GM19455 (cell line): ENCODE data around the gene HNRNPA1L2.
"Not testable (repeated sequence)": the region's sequence is repeated elsewhere in the genome, so short reads cannot be mapped to it uniquely, and the experiment has no call there.

ENCODE experiments used
- ATAC-seq: cut with Tn5 transposase; IDR thresholded peaks from one replicate; pipeline ENCODE4 v1.9.1; 2021; ENCODE audit not compliant: unreplicated experiment

HNRNPA1L2 gene

DNA sequence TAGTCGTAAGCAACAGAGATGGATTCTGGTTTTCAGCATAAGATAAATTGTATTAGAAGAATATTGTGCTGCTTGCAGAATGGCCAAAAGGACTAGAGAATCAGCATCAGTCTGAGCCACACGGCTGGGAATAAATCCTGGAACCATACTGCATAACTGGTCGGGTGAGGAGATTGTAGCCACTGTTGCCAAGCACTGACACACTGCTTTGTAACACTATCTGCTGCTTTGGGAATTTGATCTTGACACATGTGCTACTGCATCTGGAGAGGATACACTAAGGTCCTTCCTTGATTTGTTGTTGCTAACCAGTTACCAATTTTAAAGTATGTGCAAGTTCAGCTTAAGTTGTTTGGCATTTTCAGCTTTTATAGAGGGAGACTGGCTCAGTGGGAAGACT is 1.9 kb downstream of the HNRNPA1L2 start:
- ATAC-seq = no peak

DNA sequence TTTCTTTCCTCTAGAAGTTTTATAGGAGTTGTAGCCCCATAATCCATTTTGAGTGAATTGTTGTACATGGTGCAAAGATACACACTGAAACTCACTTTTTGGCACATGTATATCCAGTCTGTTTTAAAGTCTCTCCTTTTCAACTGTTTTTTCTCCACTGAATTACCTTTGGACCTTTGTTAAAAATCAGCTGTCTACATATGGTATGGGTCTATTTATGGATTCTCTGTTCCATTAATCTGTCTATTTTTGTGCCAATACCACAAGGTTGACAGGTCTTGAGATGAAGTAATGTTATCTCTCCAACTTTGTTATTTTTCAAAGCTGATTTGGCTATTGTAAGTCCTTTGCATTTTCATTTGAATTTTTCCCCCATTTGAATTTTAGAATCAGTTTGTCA is 4.7 kb downstream of the HNRNPA1L2 start:
- no peak for ATAC-seq

DNA sequence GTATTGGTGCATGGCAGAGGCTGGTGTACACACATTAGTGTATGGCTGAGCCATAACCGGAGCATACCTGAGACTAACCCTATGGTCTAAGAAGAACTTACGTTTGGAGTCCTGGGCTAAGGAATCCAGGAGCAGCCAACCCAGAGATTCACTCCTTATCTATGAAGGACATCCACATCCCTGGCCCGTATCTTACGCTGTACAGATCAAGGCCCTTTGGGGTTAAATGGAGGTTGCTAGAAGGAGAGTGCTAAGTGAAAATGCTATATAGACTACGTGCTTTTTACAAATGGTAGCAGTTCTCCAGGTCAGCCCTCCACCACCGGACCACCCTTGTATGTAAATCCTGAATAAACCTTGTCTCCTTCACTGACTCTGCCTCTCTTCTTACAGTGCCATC is 8.5 kb downstream of the HNRNPA1L2 start:
- no peak for ATAC-seq

DNA sequence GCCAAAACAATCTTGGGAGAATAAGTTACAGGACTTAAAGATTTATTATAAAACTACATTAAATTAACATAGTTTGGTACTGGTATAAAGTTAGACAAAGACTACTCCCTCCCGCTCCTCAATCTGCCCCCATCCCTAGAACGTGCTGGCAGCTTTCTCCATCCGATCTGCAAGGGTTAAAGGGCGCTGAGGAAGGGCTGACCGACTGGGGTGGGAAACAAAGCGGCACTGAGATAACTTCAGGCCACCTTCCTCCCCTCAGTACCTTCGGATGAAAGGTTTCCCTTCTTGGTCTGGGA is 9.6 kb downstream of the HNRNPA1L2 start:
- no peak for ATAC-seq

DNA sequence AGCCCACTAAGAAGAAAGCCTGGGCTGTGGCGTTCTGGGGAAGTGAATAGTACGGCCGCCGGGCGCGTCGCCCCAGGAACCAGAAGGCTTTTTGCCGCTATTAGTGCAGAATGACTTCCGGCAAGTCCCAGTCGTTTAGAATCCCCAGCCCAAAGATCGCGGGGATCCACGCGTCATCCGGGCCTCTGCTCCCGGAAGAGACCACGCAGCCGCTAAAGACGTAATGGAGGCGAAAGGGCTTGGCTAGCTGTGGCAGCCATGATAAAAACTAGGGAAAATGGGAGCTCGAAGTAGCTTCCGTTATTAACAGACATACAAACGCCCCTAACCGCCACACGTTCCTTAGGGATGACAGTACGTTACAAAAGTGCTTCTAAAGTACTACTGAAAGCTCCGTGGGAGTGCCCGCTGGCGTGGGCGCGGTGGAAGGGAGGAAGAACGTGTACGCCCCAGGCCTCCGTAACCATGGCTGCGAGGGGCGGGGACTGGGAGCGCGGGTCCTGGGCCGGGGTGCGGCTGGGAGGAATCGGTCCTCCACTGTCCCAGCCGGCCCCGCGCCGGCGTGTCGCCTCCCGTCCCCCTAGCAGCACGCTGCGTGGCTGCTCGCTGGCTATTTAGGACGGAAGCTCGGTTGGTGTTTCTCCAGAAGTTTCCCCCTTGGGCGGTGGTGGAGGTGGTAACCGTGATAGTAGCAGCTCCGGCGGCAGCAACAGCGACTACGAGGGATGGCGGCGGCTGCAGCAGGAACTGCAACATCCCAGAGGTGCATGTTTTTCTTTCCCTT is 10.2 kb downstream of the HNRNPA1L2 start, which contains the start of gene SUGT1:
TSS of gene SUGT1 (plus strand) at position 641 of the 784 bp plus-strand sequence. CDS start at position 726, 85 bp downstream.
- peak; percentile 95 for ATAC-seq

DNA sequence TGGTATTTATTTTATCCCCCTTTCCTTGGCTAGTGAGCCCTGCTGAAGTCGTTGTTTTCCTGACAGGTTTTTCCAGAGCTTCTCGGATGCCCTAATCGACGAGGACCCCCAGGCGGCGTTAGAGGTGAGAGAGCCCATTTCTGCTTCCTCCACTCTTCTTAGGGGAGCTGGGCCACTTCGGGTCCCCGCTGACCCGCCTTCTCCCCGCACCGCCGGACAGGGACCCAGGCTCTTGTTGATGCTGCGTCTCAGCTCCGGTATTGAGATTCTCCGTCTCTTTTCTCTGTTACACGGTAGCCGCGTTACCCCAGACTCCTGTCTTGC is 10.7 kb downstream of the HNRNPA1L2 start:
- peak; percentile 42 for ATAC-seq

DNA sequence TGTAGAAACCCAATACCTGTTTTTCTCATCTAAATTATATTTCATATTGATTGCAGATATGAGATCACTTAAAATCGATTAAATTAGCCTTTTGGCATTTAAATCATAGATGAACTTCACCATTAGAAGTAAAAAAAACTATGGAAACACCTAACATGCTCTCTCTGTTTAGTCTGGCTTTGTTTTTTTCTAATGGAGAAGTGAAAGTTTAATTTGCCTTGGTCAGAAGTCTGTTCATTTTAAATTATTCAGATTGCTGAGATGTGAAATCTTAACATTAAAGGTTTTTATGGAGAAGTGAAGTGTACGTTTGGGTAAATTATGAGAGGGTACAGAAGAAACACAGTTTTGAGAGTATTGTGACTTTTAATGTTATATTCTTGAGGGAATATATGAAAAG is 17.1 kb downstream of the HNRNPA1L2 start:
- ATAC-seq = no peak

DNA sequence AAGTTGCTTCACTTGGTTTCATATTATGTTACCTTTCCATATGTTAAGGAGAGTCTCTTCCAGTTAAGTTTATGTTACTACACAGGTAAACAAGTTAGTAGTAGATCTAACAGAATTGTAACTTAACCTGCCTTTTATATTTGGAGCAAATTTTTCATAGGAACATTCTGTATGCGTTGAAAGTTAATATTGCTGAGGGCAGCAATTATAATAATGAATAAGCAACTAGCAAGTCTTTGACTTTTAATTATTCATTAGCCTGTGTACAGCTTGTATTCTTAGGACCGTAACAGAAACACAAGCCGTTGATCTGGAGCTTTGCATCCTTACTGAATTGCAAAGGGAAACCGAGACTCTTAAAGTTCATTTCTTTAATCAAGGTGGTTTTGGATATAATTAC is 22.0 kb downstream of the HNRNPA1L2 start:
- ATAC-seq = no peak

DNA sequence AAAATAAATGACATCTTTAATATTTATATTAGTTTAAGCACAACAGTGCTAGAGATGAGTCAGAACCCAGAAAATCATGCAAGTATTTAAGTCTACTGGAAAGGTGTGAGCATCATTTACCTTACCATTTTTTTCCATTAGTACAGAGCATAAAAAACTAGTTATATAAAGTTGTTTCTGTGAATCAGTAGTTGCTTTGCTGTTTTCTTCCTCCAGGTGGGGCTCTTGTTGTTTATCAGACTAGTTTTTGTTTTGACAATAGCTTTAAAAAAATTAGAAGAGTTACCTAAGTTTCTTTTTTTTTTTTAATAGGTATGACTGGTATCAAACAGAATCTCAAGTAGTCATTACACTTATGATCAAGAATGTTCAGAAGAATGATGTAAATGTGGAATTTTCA is 23.1 kb downstream of the HNRNPA1L2 start:
- ATAC-seq = no peak

DNA sequence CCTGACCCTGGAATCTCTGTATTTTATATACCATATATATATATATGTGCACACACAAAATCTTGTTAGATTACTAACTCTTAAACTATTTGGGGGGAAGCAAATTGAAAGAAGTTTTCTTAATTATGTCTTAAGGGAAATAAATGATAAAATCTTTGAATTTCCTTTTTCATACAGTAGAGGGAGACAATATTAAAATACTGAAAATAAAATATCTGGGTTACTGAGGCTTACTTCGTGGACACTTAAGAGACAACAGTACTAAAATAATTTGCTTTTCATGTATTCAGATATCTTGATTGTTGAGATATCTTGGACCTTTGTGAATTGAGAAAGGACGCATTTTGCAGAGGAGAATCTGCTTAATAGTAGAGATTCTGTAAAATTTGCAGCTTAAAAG is 27.4 kb downstream of the HNRNPA1L2 start:
- no peak for ATAC-seq

DNA sequence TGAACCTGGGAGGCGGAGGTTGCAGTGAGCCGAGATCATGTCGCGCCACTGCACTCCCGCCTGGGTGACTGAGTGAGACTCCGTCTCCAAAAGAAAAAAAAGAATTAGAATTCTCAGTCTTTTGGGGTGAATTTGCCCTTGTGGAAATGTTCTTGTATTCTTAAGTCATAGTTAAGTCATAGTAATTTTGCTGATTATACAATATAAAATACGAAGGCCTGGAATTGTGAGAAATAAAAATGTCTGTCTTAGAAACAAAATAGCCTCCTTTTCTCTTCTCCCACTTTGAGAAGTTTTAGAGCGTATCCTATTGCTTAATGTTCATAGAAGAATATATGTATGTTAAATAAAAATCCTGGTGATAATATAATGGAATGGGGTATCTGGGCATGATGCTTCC is 28.5 kb downstream of the HNRNPA1L2 start:
- no peak for ATAC-seq

DNA sequence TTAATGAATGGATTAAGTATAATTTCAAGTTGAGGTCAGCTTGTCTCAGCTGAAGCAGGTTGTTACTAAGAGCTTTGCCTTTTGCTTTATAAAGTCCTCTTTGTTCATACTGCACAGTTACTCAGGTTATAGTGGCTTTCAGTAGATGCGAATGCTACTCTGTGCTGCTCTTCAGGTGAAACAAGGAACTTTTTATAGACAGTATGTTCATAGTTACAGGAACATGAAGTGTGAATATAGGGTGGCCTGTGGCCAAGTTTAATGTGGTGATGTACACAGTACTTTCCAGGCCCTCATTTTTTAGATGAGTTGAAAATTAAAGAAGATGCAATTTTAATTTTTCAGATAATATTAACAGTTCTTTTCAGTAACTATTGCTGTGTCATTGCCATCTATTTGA is 31.2 kb downstream of the HNRNPA1L2 start:
- no peak for ATAC-seq

DNA sequence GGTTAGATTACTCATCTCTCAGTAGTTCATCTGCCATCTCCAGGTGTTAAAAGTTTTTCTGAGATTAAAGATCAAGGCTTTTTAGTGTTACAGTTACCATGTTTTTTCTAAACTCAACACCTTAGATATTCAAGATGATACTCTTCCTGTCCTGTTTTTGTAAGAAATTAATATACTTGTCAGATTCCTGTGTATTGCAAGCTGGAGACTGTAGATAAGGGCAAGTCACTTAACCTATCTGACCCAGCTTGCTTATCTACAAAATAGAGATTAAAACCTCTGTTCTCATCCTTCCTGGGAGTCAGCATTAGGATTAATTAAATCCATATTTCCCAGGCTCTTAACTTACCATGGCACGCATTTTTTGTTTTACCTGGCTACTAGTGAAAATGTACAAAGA is 35.6 kb downstream of the HNRNPA1L2 start:
- ATAC-seq = no peak

DNA sequence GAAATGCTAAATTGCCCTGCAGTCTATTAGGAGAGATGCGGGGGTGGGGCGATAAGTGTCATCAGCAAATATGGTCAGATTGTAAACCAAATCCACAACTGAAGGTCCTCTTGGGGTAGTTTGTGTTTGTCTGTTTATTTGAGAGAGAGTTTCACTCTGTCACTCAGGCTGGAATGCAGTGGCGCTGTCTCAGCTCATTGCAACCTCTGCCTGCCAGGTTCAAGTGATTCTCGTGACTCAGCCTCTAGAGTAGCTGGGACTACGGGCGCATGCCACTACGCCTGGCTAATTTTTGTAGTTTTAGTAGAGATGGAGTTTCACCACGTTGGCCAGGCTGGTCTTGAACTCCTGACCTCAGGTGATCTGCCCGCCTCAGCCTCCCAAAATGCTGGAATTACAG is 43.6 kb downstream of the HNRNPA1L2 start:
- ATAC-seq = not testable (repeated sequence)

DNA sequence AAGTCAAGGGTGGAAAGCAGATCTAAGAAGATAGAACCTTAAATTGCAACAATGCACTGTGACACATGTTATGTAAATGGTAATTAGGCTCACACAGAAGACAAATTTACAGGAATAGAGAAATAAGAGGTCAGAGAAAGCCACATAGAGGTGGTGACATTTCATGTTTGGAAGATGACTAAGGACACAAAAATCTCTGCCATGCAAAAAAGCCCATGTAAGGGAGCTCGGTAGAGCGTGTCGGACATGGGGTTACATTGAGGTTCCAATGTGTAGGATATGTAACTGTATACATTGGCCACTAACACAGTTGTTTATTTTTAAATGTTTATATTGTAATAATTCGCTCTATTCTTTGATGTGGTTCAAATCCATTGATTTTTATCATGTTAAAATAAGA is 44.1 kb downstream of the HNRNPA1L2 start:
- no peak for ATAC-seq
